GM04503 (cell line): ENCODE measurements around the gene PLAU.
"Not testable (repeated sequence)": the region's sequence is repeated elsewhere in the genome, so short reads cannot be mapped to it uniquely, and the experiment has no call there.

Experiments
- DNase-seq: peaks from one replicate; pipeline ENCODE4 v3.0.0-alpha.2; 2012; ENCODE audit warnings: low read depth

PLAU gene

DNA sequence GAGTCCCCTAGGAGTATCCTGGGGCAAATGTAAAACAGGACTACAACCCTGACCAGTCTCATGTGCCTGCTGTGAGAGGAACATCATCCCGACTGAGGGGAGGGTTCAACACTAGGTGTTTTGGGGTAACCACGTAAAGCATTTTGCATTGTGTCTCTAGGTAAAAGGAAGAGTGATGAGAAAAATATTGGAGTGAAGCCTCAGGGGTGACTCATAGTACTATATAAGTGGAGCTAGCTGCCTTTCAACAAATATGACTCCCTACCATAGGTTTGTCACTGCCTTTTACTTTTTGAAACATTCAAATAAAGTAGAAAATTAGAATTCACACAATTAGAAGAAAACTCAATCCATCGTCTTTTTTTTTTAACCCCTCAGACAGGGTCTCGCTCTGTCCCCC, 34.0 kb upstream of the PLAU start:
- no peak for DNase-seq

- DNase-seq: no peak
Measured at GRCh38 chr10:73877533-73878160, 33.3 kb upstream of the PLAU start.

DNA sequence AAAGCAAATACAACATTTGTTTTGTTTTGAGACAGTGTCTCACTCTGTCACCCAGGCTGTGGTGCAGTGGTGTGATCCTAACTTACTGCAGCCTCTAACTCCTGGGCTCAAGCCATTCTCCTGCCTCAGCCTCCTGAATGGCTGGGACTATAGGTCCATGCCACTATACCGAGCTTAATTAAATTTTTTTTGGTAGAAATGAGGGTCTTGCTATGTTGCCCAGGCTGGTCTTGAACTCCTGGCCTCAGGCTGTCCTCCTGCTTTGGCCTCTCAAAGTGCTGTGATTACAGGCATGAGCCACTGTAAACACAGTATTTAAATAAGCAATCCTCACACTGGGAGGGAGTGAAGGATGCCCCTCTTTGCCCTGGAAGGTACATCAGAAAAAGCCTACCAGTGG, 32.6 kb upstream of the PLAU start:
- no peak for DNase-seq

DNA sequence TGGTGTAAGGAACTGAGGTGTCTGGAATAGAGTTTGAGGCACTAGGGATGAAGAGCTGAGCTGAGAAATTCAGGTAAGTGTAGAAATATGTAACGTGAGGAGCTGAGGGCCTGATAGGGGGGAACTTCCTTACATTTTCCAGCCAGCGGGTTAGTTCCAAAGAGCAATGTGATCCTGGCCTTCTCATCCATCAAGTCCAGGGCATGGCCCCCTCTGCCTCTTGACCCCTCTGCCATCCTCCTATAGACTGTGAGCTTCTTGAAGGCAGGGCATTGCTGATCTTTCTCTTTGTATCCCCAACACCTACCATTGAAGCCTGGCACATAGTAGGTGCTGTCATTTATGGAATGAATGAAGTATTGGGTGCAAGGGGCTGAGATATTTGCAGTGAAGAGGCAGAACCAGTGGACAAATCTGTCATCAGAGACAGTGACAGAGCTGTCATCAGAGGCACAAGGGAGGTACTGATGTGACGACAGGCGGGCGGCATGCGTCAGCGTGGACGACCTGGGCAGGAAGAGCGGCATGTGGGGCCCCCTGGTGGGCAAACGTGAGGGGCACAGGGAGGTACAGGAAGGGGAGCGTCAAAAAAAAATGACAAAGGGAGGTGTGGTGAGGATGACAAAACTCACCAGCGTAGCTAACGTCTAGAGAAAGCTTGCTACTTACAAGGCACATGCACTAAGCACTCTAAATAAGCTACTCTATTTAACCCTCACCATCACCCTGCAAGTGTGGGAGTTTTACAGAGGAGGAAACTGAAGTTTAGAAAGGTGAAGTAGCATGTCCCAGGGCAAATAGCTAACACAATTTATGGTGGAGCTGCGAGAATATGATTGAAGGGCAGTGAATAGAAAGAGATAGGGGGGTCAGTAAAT, 31.4 kb upstream of the PLAU start:
- no peak for DNase-seq

- no peak for DNase-seq
Measured at GRCh38 chr10:73881221-73881919, 29.6 kb upstream of the PLAU start.

- DNase-seq: no peak
Measured at GRCh38 chr10:73884017-73884416, 26.9 kb upstream of the PLAU start.

DNA sequence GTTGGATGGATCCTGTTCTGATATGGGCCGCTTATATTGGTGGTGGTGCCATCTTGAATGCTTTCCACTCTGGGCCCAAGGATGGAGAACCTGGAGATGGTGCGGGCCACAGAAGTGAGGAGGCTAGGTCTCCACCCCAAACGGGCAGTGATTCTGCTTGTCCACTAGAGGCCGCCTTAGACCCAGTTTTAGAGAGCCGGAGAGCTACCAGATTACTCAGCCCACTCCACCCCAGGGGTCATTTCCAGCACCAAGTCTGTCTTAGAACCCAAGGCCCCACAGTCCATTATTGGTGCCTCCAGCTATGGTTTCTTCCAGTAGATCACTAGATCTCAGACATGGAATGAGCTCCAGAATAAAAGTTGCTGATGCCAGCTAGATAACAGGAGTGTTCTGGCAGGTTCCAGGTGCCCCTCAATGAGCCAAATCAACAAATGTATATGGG, 24.8 kb upstream of the PLAU start:
- no peak for DNase-seq

- DNase-seq: no peak
Measured at GRCh38 chr10:73886661-73887293, 24.2 kb upstream of the PLAU start.

GRCh38 chr10:73887294-73888039, 23.5 kb upstream of the PLAU start:
- DNase-seq: peak; percentile 79

DNA sequence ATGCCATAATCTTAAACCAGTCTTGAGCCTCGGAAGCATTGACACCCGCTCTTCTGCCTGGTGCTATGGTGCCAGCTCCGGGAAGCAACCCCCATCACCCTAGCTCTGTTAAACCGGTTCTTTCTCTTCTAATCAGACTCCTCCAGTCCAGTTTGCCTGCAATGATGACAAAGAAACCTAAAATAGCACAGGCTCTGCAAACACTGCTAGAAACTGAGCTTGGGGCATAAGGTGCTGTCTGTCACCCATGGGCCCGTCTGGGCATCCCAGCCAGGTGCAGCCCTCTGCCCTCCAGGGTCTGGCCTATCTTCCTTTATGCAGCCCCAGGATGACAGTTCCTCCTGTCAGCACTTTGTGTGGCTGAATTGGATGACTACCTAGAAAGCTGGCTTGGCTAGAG, 22.4 kb upstream of the PLAU start:
- no peak for DNase-seq

DNA sequence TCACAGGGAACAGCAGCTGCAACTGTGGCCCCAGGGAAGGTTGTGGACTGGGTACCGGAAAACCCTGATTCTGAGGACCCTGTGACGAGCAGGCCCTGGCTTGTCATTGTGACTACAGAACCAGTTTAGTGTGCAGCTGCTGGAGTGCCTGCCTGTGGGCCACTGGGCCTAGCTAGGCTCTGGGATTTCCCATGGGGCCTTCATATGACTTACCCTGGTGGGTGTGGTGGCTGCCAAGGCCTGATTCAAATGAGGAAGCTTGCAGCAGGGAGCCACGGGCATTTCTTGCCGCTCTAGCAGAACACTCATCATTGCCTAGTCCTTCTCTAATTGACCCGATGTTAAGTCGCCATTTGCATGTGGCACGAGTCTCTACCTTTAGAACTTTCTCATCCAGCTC, 21.9 kb upstream of the PLAU start:
- DNase-seq: peak; percentile 68

DNA sequence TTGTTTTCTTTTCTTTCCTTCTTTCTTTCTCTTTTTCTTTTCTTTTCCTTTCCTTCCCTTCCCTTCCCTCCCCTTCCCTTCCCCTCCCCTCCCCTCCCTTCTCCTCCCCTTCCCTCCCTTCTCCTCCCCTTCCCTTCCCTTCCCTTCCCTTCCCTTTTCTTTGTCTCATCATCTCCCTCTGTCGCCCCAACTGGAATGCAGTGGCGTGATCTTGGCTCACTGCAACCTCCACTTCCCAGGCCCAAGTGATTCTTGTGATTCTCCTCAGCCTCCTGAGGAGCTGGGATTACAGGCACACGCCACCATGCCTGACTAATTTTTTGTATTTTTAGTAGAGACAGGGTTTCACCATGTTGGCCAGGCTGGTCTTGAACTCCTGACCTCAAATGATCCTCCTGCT, 21.5 kb upstream of the PLAU start:
- not testable (repeated sequence) for DNase-seq

GRCh38 chr10:73890261-73890660, 20.7 kb upstream of the PLAU start:
- no peak for DNase-seq

DNA sequence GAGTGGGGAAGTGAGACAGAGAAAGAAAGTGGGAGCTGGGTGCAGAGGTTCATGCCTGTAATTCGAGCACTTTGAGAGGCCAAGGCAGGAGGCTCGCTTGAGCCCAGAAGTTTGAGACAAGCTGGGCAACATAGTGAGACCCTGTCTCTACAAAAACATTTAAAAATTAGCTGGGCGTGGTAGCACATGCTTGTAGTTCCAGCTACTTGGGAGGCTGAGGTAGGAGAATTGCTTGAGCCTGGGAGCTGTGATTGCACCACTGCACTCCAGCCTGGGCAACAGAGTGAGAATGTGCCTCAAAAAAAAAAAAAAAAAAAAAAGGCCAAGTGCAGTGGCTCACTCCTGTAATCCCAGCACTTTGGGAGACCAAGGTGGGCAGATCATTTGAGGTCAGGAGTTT, 20.1 kb upstream of the PLAU start:
- DNase-seq: not testable (repeated sequence)

DNA sequence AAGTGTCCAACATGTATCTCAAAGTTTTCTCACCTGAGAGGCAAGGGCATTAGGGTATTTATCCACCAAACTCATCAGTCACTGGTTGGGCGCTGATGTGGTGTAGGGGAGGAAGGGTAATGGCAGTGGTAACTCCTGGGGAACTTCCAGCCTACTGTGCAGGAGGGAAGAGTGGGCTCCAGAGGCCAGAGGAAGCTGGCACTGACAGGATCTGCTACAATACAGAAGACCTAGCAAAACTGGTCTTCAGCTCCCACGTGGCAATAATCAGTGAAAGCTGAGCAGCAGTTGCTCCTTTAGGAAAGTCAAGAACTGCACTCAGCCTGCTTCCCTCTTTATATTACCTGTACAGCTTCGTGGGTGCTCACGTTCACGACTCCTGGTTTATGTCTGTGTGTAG, 19.4 kb upstream of the PLAU start:
- no peak for DNase-seq

GRCh38 chr10:73892310-73893030, 18.5 kb upstream of the PLAU start:
- DNase-seq: no peak

- DNase-seq: no peak
Measured at GRCh38 chr10:73893426-73893825, 17.5 kb upstream of the PLAU start.

GRCh38 chr10:73894245-73894971, 16.5 kb upstream of the PLAU start:
- DNase-seq: peak; percentile 73

DNA sequence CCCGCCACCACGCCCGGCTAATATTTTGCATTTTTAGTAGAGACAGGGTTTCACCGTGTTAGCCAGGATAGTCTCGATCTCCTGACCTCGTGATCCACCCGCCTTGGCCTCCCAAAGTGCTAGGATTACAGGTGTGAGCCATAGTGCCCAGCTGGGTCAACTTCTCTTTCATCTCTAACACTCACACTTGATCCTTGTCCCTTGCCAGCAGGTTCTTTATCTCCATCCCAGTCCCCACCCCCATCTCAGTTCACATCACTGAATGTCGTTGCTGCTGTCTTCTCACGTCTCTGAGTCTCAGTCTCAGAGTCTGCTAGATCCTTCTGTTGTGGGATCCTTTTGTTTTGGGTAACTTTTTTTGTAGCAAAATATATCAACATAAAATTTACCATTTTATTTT, 15.6 kb upstream of the PLAU start:
- DNase-seq: not testable (repeated sequence)

DNA sequence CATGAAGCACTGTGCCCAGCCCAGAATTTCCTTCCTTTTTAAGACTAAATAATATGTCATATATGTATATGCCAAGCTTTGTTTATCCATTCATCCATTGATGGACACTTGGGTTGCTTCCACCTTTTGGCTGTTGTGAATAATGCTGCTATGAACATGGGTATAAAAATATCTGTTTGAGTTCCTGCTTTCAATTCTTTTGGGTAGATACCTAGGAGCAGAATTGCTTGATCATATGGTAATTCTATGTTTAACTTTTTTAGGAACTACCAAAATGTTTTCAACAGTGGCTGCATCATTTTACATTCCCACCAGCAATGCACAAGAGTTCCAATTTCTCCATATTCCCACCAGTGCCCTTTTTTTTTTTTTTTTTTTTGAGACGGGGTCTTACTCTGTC, 13.2 kb upstream of the PLAU start:
- no peak for DNase-seq
